22Rv1 (cell line): ENCODE data around the gene KIF22.

Experiments used
- H3K27ac ChIP-seq: fragments of 450-650 bp; 2 replicates; pipeline ENCODE4 v1.5.1; 2017
- ZFX ChIP-seq: fragments of 450-650 bp; IDR thresholded peaks from 2 replicates; pipeline ENCODE4 v1.6.1; 2017; ENCODE audit warnings: antibody characterized with exemption, borderline replicate concordance
- TF ChIP-seq, protein P1 (sequence below): fragments of 450-650 bp; IDR thresholded peaks from 2 replicates; pipeline ENCODE4 v1.5.1; 2017; ENCODE audit warnings: mild to moderate bottlenecking

Gene KIF22

GRCh38 chr16:29790183-29790948 is at the start of gene KIF22:
Gene KIF22 (plus strand): TSS chr16:29790751. CDS start chr16:29790760, 9 bp downstream.
- H3K27ac ChIP-seq: peak within 1 kb of the TSS; percentile 96

GRCh38 chr16:29742683-29743275 is 47.8 kb upstream of the KIF22 start:
- TF ChIP-seq, protein P1, sequence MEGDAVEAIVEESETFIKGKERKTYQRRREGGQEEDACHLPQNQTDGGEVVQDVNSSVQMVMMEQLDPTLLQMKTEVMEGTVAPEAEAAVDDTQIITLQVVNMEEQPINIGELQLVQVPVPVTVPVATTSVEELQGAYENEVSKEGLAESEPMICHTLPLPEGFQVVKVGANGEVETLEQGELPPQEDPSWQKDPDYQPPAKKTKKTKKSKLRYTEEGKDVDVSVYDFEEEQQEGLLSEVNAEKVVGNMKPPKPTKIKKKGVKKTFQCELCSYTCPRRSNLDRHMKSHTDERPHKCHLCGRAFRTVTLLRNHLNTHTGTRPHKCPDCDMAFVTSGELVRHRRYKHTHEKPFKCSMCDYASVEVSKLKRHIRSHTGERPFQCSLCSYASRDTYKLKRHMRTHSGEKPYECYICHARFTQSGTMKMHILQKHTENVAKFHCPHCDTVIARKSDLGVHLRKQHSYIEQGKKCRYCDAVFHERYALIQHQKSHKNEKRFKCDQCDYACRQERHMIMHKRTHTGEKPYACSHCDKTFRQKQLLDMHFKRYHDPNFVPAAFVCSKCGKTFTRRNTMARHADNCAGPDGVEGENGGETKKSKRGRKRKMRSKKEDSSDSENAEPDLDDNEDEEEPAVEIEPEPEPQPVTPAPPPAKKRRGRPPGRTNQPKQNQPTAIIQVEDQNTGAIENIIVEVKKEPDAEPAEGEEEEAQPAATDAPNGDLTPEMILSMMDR: no peak
- no peak for TF ChIP-seq ZFX
- no peak overlapping the region for H3K27ac ChIP-seq

More at GRCh38 chr16:29790183-29790948, at the start of gene KIF22:
- TF ChIP-seq ZFX: no peak
- TF ChIP-seq, protein P1: peak; percentile 92

GRCh38 chr16:29743475-29743826 is 47.1 kb upstream of the KIF22 start:
- TF ChIP-seq, protein P1: no peak
- no peak for TF ChIP-seq ZFX
- no peak overlapping the region for H3K27ac ChIP-seq

DNA sequence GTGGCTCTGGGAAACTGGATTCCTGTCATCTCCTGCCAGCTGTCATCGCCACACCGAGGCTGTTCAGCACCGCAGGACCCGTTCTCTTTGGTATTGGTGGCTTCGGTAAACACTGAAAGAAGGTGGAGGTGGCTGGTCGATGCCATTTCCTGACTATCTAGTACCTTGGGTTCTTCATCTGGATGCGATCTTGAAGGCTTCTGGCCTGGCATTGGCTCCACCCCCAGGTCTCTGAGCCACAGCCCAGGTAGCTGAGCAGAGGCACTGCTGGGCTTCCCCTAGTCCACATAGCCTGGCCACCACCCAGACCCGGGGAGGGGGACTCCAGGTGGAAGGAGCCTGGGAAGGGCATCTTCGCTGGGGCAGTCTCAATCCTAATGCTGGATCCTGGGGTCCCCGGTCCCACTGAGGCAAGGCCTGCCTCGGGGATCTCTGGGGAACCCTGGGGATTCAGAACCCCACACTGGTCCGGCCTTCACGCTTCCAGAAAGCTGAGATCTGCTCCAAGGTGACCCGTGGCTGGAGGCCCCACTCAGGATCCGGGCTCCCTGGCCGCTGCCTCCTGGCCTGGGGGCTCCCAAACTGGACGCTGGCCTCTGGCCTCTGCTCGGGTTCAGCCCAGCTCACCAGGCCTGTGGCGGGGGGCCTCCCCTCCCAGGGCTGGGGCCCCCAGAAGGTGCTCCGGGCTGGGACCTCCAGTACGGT is 46.6 kb upstream of the KIF22 start:
- H3K27ac ChIP-seq: no peak overlapping the region

DNA sequence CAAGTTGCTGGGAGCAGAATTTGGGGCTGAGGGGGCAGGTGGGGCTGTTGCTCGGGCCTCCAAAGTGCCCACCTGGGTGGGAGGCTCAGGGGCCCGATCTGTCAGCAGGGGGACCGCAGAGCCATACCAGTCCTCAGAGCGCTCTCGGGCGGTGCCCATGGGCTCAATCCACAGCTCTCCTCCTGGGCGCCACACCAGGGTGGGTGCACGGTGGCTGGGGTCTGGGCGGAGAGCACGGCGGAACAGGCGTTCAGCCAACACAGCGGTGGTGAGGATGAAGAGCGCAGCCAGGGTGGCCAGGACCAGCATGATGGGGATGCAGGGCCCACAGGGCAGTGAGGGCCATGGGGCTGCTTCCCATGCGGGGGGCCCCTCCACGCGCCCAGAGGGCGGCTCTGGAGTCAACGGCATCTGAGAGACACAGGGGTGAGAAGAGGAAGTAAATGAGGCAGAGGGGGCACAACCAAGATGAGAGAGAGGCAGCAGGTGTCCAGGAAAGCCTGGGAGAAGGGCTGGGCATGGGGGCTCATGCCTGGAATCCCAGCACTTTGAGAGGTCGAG is 45.9 kb upstream of the KIF22 start:
- TF ChIP-seq ZFX: no peak
- TF ChIP-seq, protein P1: no peak
- no peak overlapping the region for H3K27ac ChIP-seq

More for the DNA sequence above, 46.6 kb upstream of the KIF22 start:
- TF ChIP-seq, protein P1: no peak
- TF ChIP-seq ZFX: no peak

GRCh38 chr16:29745121-29745852 is 45.3 kb upstream of the KIF22 start:
- TF ChIP-seq, protein P1: no peak
- TF ChIP-seq ZFX: no peak
- H3K27ac ChIP-seq: no peak overlapping the region
